Activated T-cell treated with anti-CD3 and anti-CD28 coated beads for 24 hours (primary cell): ENCODE data around the gene SEM1.
"Not testable (repeated sequence)": the region's sequence is repeated elsewhere in the genome, so short reads cannot be mapped to it uniquely, and the experiment has no call there.

Experiments used
- DNase-seq: peaks from one replicate; pipeline ENCODE4 v3.0.0-alpha.2; 2020; ENCODE audit warnings: low read depth

Gene SEM1

GRCh38 chr7:96700516-96700915 is 9.1 kb downstream of the SEM1 start:
- DNase-seq: no peak

- no peak for DNase-seq
These were observed 10.3 kb downstream of the SEM1 start for GRCh38 chr7:96699219-96699871.

- not testable (repeated sequence) for DNase-seq
These were observed 11.2 kb downstream of the SEM1 start for GRCh38 chr7:96698449-96698848.

- no peak for DNase-seq
These were observed 11.8 kb downstream of the SEM1 start for GRCh38 chr7:96697822-96698221.

GRCh38 chr7:96695581-96695980 is 14.1 kb downstream of the SEM1 start:
- DNase-seq: no peak

- DNase-seq: no peak
These were observed 15.6 kb downstream of the SEM1 start for GRCh38 chr7:96694082-96694481.

- no peak for DNase-seq
These were observed 17.9 kb downstream of the SEM1 start for GRCh38 chr7:96691702-96692101.

GRCh38 chr7:96689414-96689813 is 20.2 kb downstream of the SEM1 start:
- DNase-seq: no peak

GRCh38 chr7:96686305-96686704 is 23.3 kb downstream of the SEM1 start:
- no peak for DNase-seq

- DNase-seq: no peak
These were observed 23.9 kb downstream of the SEM1 start for GRCh38 chr7:96685755-96686154.

- no peak for DNase-seq
These were observed 24.3 kb downstream of the SEM1 start for GRCh38 chr7:96685353-96685752.

GRCh38 chr7:96679886-96680285 is 29.8 kb downstream of the SEM1 start:
- no peak for DNase-seq

GRCh38 chr7:96676919-96677318 is 32.7 kb downstream of the SEM1 start:
- DNase-seq: no peak

GRCh38 chr7:96675548-96675947 is 34.1 kb downstream of the SEM1 start:
- DNase-seq: no peak

- no peak for DNase-seq
These were observed 35.1 kb downstream of the SEM1 start for GRCh38 chr7:96674565-96674964.

- no peak for DNase-seq
These were observed 37.8 kb downstream of the SEM1 start for GRCh38 chr7:96671854-96672253.

- DNase-seq: no peak
These were observed 39.0 kb downstream of the SEM1 start for GRCh38 chr7:96670338-96671289.

GRCh38 chr7:96669812-96670211 is 39.8 kb downstream of the SEM1 start:
- DNase-seq: no peak

- DNase-seq: no peak
These were observed 42.6 kb downstream of the SEM1 start for GRCh38 chr7:96667026-96667425.

GRCh38 chr7:96665689-96666088 is 44.0 kb downstream of the SEM1 start:
- no peak for DNase-seq

GRCh38 chr7:96664793-96665192 is 44.9 kb downstream of the SEM1 start:
- DNase-seq: no peak

GRCh38 chr7:96663871-96664445 is 45.7 kb downstream of the SEM1 start:
- no peak for DNase-seq

- no peak for DNase-seq
These were observed 46.2 kb downstream of the SEM1 start for GRCh38 chr7:96663457-96663856.
